ENCODE results near the gene STK17B.

Gene STK17B

GRCh38 chr2:196183528-196184231 is 12.3 kb upstream of the STK17B start:
- DNase-seq (ENCODE audit: low spot score): peak; percentile 79

- no peak for DNase-seq (ENCODE audit: low spot score)
Measured at GRCh38 chr2:196183172-196183473, 11.7 kb upstream of the STK17B start.

- peak; percentile 62 for DNase-seq (ENCODE audit: low spot score)
Measured at GRCh38 chr2:196182439-196183171, 11.2 kb upstream of the STK17B start.

- DNase-seq (ENCODE audit: low spot score): no peak
Measured at GRCh38 chr2:196181484-196181883, 10.1 kb upstream of the STK17B start.

GRCh38 chr2:196177124-196177523 is 5.7 kb upstream of the STK17B start:
- no peak for DNase-seq (ENCODE audit: low spot score)

- peak; percentile 95 for DNase-seq (ENCODE audit: low spot score)
Measured at GRCh38 chr2:196176142-196176738, 4.9 kb upstream of the STK17B start.

GRCh38 chr2:196174404-196174803 is 3.0 kb upstream of the STK17B start:
- DNase-seq (ENCODE audit: low spot score): no peak

- no peak for DNase-seq (ENCODE audit: low spot score)
Measured at GRCh38 chr2:196173505-196173904, 2.1 kb upstream of the STK17B start.

GRCh38 chr2:196172951-196173350 is 1.6 kb upstream of the STK17B start:
- DNase-seq (ENCODE audit: low spot score): no peak

GRCh38 chr2:196171946-196172345 is 568 bp upstream of the STK17B start:
- DNase-seq (ENCODE audit: low spot score): no peak

GRCh38 chr2:196170606-196171247 is 651 bp downstream of the STK17B start:
- DNase-seq (ENCODE audit: low spot score): peak; percentile 71

- peak; percentile 65 for DNase-seq (ENCODE audit: low spot score)
Measured at GRCh38 chr2:196170213-196170605, 1.2 kb downstream of the STK17B start.

GRCh38 chr2:196169516-196169915 is 1.9 kb downstream of the STK17B start:
- peak; percentile 52 for DNase-seq (ENCODE audit: low spot score)

- no peak for DNase-seq (ENCODE audit: low spot score)
Measured at GRCh38 chr2:196168181-196168580, 3.2 kb downstream of the STK17B start.

- DNase-seq (ENCODE audit: low spot score): no peak
Measured at GRCh38 chr2:196167666-196168065, 3.7 kb downstream of the STK17B start.

GRCh38 chr2:196166876-196167275 is 4.5 kb downstream of the STK17B start:
- DNase-seq (ENCODE audit: low spot score): peak; percentile 70

GRCh38 chr2:196165016-196165415 is 6.4 kb downstream of the STK17B start:
- DNase-seq (ENCODE audit: low spot score): peak; percentile 45

- peak; percentile 56 for DNase-seq (ENCODE audit: low spot score)
Measured at GRCh38 chr2:196163285-196163684, 8.1 kb downstream of the STK17B start.

- no peak for DNase-seq (ENCODE audit: low spot score)
Measured at GRCh38 chr2:196162586-196163175, 8.7 kb downstream of the STK17B start.

- DNase-seq (ENCODE audit: low spot score): no peak
Measured at GRCh38 chr2:196160946-196161345, 10.4 kb downstream of the STK17B start.

- peak; percentile 83 for DNase-seq (ENCODE audit: low spot score)
Measured at GRCh38 chr2:196160101-196160500, 11.3 kb downstream of the STK17B start.

- no peak for DNase-seq (ENCODE audit: low spot score)
Measured at GRCh38 chr2:196159221-196159892, 12.0 kb downstream of the STK17B start.

Data from CD4-positive, alpha-beta T cell treated with Interleukin-15 for 4 hours (primary cell).